ENCODE results near the gene DNAH8.

Gene DNAH8

DNA sequence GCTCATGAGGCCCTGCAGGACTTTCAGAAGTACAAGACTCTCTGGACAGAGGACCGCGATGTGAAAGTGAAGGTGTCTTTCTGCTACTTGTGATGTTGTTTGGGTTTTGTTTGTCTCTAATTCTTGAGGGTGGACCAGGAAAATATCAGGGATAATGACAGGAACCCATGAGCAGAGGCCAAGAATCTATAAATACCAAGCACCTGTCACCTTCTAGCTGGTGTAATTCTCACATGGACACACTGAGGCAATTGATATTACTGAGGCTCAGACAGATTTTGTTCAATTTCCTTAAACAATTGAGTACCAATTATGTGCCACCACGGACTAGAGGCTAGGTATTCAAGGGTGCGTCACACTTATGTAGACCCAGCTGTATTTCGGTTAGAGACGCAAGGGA lies 107.9 kb downstream of the DNAH8 start:
- no peak overlapping the region for H3K27ac ChIP-seq
- no peak overlapping the region for H3K4me3 ChIP-seq

DNA sequence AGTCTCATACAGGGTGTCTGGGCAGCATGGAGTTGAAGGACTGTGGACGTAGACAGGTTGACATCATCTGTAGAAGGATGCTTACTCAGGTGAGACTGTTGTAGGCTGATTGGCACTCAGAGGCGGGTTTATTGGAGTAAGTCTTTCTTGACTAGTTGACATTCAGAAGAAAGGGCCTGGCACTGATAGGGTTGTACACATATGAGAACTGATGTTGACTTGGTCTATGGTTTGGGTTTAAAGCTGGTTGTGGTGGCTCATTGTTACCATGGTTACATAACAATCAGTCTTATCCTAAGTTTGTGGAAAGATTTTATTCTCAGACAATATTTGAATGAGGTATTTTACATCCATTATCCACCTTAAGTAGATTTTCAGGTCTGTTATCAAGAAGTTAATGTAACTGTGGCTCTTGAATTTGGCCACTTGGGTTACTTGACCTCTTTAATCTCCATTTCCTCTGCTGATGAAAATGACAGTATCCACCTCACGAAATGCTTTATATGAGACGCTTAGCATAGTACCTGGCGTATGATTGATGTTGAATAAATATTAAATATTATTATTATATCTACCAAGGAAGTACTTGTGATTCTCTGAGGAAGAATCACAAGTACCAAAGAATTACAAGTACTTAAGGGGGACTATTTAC lies 109.3 kb downstream of the DNAH8 start:
- no peak overlapping the region for H3K4me3 ChIP-seq
- no peak overlapping the region for H3K27ac ChIP-seq

DNA sequence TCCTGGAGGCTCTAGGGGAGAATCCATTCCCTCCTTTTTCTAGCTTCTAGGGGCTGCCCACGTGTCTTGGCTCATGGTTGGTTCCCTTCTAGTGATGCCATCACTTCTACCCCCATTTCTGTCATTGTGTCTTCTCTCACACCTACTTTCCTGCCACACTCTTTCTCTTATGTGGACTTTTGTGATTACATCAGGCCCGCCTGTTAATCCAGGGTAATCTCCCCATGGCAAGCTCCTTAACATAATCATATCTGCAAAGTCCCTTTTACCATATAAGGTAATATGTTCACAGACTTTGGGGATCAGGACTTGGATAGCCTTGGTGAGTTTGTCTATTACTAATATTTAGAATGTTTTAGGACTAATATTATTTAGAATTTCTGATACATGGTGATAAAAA lies 111.9 kb downstream of the DNAH8 start:
- Histone ChIP-seq H3K4me3 (no peak overlapping the region), H3K27ac (no peak overlapping the region)

DNA sequence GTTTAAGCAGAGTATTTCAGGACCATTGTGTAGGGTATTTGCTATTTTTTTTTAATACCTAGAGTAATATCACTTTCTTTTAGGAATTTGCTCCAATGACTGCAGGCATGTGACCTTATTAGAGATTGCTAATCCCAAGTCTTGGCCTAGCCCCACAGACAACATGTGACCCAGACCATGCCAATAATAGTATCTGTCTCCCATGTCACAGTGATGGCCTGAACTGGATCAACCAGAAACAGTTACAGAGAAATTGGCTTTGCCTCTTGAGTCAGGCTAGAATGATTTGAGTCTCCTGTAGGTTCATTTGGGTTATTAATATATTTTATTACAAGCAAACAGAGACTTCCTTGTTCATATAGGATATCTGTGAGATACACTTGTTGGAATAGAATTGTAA lies 116.8 kb downstream of the DNAH8 start:
- Histone ChIP-seq H3K27ac (no peak overlapping the region), H3K4me3 (no peak overlapping the region)

DNA sequence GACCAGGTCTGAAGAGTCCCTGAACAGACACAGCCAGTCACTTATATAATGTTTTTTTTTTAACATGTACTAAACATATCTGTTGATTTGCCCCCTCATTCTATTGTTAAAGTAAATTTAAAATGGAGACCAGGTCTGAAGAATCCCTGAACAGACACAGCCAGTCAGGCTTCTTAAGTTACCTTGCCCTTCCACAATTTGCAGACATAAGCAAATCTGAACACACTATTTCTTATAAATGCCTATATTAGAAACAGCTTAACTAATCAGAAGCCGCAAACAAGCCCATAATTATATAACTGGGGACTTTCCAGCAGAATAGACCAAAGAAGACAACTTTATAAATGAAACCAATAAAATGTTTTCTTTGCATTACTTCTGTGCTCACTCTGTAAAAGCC lies 118.2 kb downstream of the DNAH8 start:
- H3K27ac ChIP-seq, result no peak overlapping the region
- H3K4me3 ChIP-seq, result no peak overlapping the region

DNA sequence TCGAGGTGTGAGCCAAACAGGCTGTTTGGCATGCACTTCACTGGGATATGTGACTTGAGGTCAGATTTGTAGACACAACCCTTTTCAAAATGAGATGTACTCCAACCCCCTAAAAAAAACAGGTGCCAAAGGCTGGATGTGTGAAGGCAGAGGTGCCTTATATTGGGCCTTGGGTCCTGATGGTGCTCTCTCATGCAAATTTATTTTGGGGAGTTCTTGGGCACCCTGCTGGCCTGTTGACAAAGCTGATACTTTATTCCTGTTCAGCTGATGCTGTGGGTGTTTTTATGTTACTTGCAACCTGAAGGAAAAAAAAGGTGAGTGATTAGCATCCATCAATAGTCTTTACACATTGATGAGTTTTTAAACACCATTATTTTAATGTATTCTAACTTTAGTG lies 121.5 kb downstream of the DNAH8 start:
- H3K4me3 ChIP-seq, result no peak overlapping the region
- H3K27ac ChIP-seq, result no peak overlapping the region

DNA sequence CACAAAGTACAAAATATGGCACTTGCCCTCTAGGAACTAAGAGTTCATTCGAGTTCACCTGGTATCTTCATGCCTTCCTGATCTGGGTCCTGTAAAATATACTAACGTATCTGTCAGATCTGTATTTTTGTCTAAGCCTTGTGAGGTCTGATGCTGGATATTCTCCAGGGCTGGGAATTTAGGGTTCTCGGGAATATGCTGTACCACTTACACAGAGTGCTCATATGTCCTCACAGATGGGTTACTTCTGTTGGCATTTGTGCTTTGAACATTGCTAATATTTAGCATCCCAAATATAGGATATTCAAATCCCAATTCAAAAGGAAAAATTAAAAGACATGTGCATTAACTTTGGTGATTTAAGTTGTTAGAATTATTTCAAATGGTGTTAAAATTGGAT lies 122.0 kb downstream of the DNAH8 start:
- H3K4me3 ChIP-seq, result no peak overlapping the region
- H3K27ac ChIP-seq, result no peak overlapping the region

GRCh38 chr6:38843798-38844197 lies 128.7 kb downstream of the DNAH8 start:
- no peak overlapping the region for H3K27ac ChIP-seq
- H3K4me3 ChIP-seq, result no peak overlapping the region

DNA sequence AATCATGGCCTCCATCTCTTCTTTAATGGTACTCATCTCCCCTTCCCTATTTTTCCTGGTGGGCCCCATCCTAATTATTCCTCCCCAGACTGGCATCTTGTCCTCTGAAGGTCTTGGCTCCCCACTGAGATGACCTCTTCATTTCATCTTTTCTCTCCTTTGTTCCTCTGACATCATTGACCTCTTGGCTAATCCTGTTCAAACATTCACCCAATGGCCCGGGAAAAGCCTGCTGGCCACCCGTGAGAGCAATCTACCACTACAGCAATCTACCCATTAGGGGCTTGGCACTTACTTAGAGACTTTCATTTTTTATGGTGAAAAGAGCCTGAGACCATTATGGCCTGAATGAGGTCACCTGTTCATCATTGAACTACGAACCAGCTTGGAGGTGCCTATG lies 130.8 kb downstream of the DNAH8 start:
- no peak overlapping the region for H3K4me3 ChIP-seq
- H3K27ac ChIP-seq, result no peak overlapping the region

GRCh38 chr6:38846361-38846760 lies 131.2 kb downstream of the DNAH8 start:
- Histone ChIP-seq H3K4me3 (no peak overlapping the region), H3K27ac (no peak overlapping the region)

DNA sequence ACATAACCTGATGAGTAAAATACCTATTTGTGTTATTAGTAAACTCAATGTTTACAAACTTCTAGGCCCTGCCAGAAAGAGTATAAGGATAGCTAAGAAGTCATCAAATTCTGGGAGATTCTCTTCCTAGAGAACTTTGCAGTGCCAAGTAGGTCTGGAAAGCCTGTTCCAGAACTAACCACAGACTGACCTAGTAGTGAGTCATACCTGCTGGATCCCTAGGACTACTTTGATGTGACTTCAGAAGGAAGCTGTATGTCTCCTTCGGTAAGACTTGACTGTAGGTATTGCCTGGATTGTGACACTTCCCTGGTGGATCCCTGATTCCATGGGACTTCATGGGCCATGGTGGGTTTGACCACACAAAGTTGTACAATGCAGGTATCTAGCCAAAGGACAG lies 131.7 kb downstream of the DNAH8 start:
- Histone ChIP-seq H3K4me3 (no peak overlapping the region), H3K27ac (no peak overlapping the region)

- no peak overlapping the region for H3K4me3 ChIP-seq
- no peak overlapping the region for H3K27ac ChIP-seq
Measured at GRCh38 chr6:38847497-38847896, 132.4 kb downstream of the DNAH8 start.

DNA sequence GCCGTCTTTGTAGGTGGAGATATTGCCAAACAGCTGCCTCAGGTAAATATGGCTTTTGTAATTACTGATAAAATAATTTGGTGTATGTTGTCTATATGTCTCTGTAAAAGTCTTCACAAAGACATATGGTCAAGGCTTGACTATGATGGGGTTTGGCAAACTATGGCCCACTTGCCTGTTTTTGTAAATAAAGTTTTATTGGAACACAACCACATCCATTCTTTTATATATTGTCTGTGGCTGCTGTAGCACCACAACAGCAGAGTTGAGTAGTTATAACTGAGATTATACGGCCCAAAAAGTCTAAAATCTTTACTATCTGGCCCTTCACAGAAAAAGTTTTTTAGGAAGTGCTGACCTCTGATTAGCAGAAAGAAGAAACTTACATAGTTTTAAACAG lies 133.6 kb downstream of the DNAH8 start:
- Histone ChIP-seq H3K4me3 (no peak overlapping the region), H3K27ac (no peak overlapping the region)

DNA sequence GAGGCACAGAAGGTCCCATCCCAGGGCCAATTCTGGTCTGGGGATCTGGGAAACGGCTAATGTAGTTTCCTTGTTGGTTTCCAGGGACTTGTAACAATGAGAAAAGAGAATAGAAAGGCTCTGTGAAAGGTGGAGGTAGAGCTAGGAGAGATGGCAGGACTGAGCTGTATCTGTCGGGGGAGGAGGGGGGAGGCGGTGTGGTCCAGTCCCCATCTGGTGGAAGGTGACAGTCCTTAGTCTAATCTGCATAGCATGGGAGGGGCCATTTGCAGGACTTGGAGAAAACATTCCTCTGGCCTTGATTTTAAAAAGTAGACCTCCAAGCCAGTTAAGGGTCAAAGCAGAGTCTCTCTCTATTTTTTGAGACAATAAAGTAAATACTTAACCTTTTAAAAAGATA lies 137.1 kb downstream of the DNAH8 start:
- Histone ChIP-seq H3K4me3 (no peak overlapping the region), H3K27ac (no peak overlapping the region)

- no peak overlapping the region for H3K27ac ChIP-seq
- no peak overlapping the region for H3K4me3 ChIP-seq
Measured at GRCh38 chr6:38853236-38853635, 138.1 kb downstream of the DNAH8 start.

GRCh38 chr6:38856492-38856891 lies 141.4 kb downstream of the DNAH8 start:
- no peak overlapping the region for H3K27ac ChIP-seq
- H3K4me3 ChIP-seq, result no peak overlapping the region

- Histone ChIP-seq H3K4me3 (no peak overlapping the region), H3K27ac (no peak overlapping the region)
Measured at GRCh38 chr6:38857815-38858214, 142.7 kb downstream of the DNAH8 start.

- H3K27ac ChIP-seq, result no peak overlapping the region
- H3K4me3 ChIP-seq, result no peak overlapping the region
Measured at GRCh38 chr6:38860041-38860440, 144.9 kb downstream of the DNAH8 start.

DNA sequence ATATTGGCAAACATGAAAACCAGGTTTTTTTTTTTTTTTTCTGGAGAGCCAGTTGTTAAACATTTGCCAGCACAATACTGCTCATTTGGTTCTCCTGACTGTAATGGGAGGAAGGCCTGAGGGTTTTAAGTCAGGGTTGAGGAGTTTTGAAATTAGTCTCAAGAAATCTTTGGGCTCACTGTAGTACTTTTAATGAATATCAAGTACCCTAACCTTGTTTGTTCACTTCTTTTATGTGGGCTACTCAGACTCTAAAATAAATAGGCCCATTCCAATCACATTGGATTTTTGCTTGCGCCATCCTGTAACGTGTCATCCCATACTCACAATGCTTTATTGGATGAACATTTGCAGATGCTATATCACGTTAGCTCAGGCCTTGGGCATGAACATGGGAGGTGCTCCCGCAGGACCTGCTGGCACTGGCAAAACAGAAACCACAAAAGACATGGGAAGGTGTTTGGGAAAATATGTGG lies 146.9 kb downstream of the DNAH8 start:
- H3K4me3 ChIP-seq, result no peak overlapping the region
- H3K27ac ChIP-seq, result no peak overlapping the region

DNA sequence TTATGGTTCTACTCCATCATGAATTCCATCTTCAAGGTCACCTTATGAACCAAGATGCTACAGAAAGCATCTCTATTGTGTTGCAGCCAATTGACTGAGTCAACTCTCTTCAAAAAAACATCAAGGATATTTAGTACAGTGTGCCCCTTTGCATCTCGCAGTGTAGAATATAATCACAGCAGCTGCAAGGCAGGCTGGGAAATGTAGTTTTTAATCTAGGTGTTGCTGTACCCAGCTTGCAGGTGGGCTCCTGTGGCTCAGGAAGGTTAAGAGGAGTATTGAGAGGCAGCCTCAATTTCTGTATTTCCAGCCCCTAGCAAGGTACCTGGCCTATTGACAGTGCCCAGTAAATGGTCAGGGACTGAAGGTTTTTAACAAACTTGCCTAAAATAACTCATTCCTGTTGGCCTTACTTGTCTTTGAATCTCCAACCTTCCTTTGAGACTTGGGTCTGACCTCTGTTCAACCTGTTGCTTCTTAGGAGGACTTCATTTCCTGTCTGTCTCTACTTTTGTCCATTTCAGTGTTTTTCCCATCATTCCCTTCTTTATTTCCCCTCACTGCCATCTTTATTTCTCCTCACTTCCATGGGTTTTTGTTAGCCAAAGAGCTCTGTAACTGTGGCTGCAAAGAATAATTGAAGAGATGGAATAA lies 150.5 kb downstream of the DNAH8 start:
- Histone ChIP-seq H3K4me3 (no peak overlapping the region), H3K27ac (no peak overlapping the region)

DNA sequence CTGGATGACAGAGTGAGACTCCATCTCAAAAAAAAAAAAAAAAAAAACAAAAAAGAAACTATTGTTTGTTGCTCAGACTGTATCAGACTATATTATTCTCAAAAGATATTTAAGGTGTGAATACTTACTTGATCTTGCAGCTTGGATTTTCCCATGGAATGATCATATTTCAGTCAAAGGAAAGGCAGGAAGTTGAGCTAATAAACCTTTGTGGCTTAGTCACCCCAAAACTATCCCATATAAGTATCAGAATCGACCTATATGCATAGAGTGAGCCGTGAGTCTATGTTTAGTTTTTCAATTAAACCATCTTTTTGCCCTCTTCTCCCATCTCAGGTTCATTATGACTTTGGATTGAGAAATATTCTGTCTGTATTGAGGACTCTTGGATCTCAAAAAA lies 152.6 kb downstream of the DNAH8 start:
- no peak overlapping the region for H3K4me3 ChIP-seq
- H3K27ac ChIP-seq, result no peak overlapping the region
